GM23248 (cell line): ENCODE measurements around the gene ZCCHC10.
"Not testable (repeated sequence)": the region's sequence is repeated elsewhere in the genome, so short reads cannot be mapped to it uniquely, and the experiment has no call there.

Experiments used
- EZH2 ChIP-seq: fragments of 200-600 bp; sonication (generic); IDR thresholded peaks from 2 replicates; pipeline ENCODE4 v1.6.1; 2018; ENCODE audit warnings: antibody characterized with exemption, mild to moderate bottlenecking; ENCODE audit not compliant: insufficient read depth, poor library complexity, severe bottlenecking
- EZH2phosphoT487 ChIP-seq: fragments of 200-600 bp; sonication (generic); IDR thresholded peaks from 2 replicates; pipeline ENCODE4 v1.6.1; 2018; ENCODE audit warnings: antibody characterized with exemption, moderate library complexity, mild to moderate bottlenecking, low read depth; ENCODE audit not compliant: insufficient read depth

GRCh38 chr5:133019471-133019870 lies 6.9 kb downstream of the ZCCHC10 start:
- not testable (repeated sequence) for TF ChIP-seq EZH2, EZH2phosphoT487
